Skeletal muscle satellite cell (primary cell): ENCODE data around the gene APOBEC3H. TPM values are rescaled to one million over a fixed set of nuclear protein-coding genes. Genes with fewer than 3 reads are reported as not detected.

ENCODE experiments used
- H3K27me3 ChIP-seq: 2 replicates; pipeline ENCODE4 v1.7.0; 2013; ENCODE audit warnings: low read length; ENCODE audit not compliant: control insufficient read depth, insufficient read depth
- H3K36me3 ChIP-seq: 2 replicates; pipeline ENCODE4 v1.7.0; 2013; ENCODE audit warnings: mild to moderate bottlenecking, control low read depth, low read length; ENCODE audit not compliant: insufficient read depth
- H3K4me1 ChIP-seq: 2 replicates; pipeline ENCODE4 v1.7.0; 2013; ENCODE audit warnings: low read length; ENCODE audit not compliant: control insufficient read depth, insufficient read depth
- H3K4me2 ChIP-seq: 2 replicates; pipeline ENCODE4 v1.7.0; 2013; ENCODE audit warnings: mild to moderate bottlenecking, low read length
- H3K4me3 ChIP-seq: 2 replicates; pipeline ENCODE4 v1.7.0; 2013; ENCODE audit warnings: low read length
- H3K9ac ChIP-seq: 2 replicates; pipeline ENCODE4 v1.7.0; 2013; ENCODE audit warnings: mild to moderate bottlenecking, low read depth, low read length, moderate library complexity
- H3K9me3 ChIP-seq: replicated peaks from 2 replicates; pipeline ENCODE4 v1.7.0; 2013; ENCODE audit warnings: mild to moderate bottlenecking, control low read depth, low read length
- small RNA-seq: library from RNA; depleted of rRNA; stranded (forward); fragments of <200 nt; gene quantifications from one replicate; pipeline ENCODE3, GENCODE V24; 2012

APOBEC3H gene

DNA sequence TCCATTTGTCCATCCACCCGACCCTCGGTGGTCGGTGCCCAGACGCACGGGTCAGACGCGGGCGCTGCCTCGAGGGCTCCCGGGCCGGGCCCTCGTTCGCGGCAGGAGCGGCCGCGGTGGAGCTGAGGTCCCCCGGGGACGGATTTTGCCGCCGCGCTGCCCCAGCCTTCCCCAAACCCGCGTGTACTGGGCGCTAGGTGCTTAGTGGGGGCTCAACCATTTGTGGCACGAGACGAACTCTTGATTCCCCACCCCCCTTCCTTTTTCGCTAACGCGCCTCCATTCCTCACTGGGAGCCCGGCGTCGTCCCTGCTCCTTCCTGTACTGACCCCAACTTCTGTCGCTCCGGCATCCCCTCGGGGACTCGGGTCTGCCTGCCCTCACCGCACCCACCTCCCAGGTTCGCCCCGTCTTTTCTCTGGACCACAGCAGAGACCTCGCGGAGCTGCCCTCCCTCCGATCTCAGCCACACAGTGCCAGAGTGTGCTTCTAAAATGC, 56.2 kb downstream of the APOBEC3H start:
- H3K4me2 ChIP-seq: peak overlapping the region; percentile 91
- no peaks in the 10 kb centered on the region for H3K9me3 ChIP-seq
- peak overlapping the region; percentile 70 for H3K9ac ChIP-seq
- peak overlapping the region; percentile 72 for H3K4me3 ChIP-seq
- no peaks in the 10 kb centered on the region for H3K36me3 ChIP-seq
- H3K27me3 ChIP-seq: peaks cover 44% of the 10 kb centered on the region
- H3K4me1 ChIP-seq: peaks cover 12% of the 10 kb centered on the region

Small RNA genes lying within 50 kb of the gene (small RNA-seq; reads per million reads assigned to genes)
- gene AL022318.2 (not detected), gene COX5BP7 (not detected)
